ENCODE measurements around the gene SKAP2.

Gene SKAP2

DNA sequence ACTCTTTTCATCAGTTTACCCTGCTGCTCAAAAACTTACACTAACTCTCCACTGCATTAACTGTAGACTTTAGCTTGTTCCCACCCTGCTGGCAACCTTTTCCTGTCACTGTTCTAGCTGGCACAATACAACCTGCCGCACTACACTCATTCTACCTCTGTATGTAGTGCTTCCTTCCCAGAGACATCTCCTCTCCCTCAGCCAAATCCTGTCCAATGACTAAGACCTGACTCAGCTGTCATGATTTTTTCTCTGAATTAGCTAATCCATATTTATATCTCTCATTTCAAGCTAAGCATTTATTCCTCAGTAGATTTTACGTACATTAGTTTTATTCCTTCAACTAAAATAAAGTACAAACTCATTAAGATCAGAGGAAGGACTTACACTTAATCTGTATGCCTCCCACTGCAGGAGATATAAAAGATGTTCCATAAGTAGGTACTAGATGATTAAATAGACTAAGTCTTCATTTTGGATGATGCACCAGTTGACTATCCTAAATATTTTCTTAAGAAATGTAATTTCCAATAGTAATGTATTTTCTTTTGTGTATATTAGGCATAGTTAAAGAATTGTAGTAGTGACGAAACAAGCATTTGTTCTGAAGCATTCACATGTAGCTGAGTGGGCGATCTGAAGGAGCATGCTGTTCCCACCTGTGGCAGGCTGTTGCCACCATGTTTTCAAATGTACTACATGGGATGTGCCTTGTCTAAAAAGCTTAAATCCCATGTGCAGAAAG lies 189.1 kb downstream of the SKAP2 start:
- Histone ChIP-seq H3K9me3 (ENCODE audit: control insufficient read depth, low read length) (no peaks in the 10 kb centered on the region), H3K4me1 (ENCODE audit: control insufficient read depth, insufficient read depth, low read length) (peaks cover 8% of the 10 kb centered on the region), H3K4me3 (ENCODE audit: low read length) (no peak overlapping the region), H3K27me3 (replicated peaks; ENCODE audit: control insufficient read depth, insufficient read depth, low read length) (no peaks in the 10 kb centered on the region), H3K9ac (ENCODE audit: low read length) (no peak overlapping the region), H3K36me3 (ENCODE audit: control insufficient read depth, insufficient read depth, low read length, severe bottlenecking) (no peaks in the 10 kb centered on the region)
- DNase-seq (ENCODE audit: low read depth): no peak

DNA sequence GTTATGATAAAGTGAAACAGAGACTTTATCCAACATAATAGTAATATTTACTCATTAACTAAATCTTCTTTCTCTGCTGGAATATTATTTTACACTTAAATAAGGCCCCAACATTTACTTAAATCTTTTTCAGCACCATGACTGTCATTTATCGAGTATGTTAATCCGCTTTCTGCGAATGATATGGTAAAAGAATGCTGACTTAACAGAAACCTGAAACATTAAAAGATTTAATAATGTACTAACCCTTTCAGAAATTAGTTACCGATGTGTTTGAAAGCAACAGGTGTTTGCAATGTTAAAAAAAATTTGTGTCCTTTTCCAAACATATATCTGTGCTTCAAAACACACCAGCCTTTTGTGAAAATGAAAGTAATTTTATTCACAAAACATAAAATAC lies 190.5 kb downstream of the SKAP2 start:
- peaks cover 8% of the 10 kb centered on the region for H3K4me1 ChIP-seq (ENCODE audit: control insufficient read depth, insufficient read depth, low read length)
- no peaks in the 10 kb centered on the region for H3K9me3 ChIP-seq (ENCODE audit: control insufficient read depth, low read length)
- H3K27me3 ChIP-seq (replicated peaks; ENCODE audit: control insufficient read depth, insufficient read depth, low read length): no peaks in the 10 kb centered on the region
- H3K4me3 ChIP-seq (ENCODE audit: low read length): no peak overlapping the region
- no peak overlapping the region for H3K9ac ChIP-seq (ENCODE audit: low read length)
- DNase-seq (ENCODE audit: low read depth): no peak
- H3K36me3 ChIP-seq (ENCODE audit: control insufficient read depth, insufficient read depth, low read length, severe bottlenecking): no peaks in the 10 kb centered on the region

- Histone ChIP-seq H3K27me3 (replicated peaks; ENCODE audit: control insufficient read depth, insufficient read depth, low read length) (no peaks in the 10 kb centered on the region), H3K9ac (ENCODE audit: low read length) (no peak overlapping the region), H3K36me3 (ENCODE audit: control insufficient read depth, insufficient read depth, low read length, severe bottlenecking) (no peaks in the 10 kb centered on the region), H3K4me1 (ENCODE audit: control insufficient read depth, insufficient read depth, low read length) (peaks cover 8% of the 10 kb centered on the region), H3K4me3 (ENCODE audit: low read length) (no peak overlapping the region), H3K9me3 (ENCODE audit: control insufficient read depth, low read length) (no peaks in the 10 kb centered on the region)
- no peak for DNase-seq (ENCODE audit: low read depth)
Measured at GRCh38 chr7:26673271-26673670, 191.1 kb downstream of the SKAP2 start.

GRCh38 chr7:26670841-26671240 lies 193.5 kb downstream of the SKAP2 start:
- H3K9ac ChIP-seq (ENCODE audit: low read length): no peak overlapping the region
- H3K27me3 ChIP-seq (replicated peaks; ENCODE audit: control insufficient read depth, insufficient read depth, low read length): no peaks in the 10 kb centered on the region
- H3K36me3 ChIP-seq (ENCODE audit: control insufficient read depth, insufficient read depth, low read length, severe bottlenecking): no peaks in the 10 kb centered on the region
- no peak for DNase-seq (ENCODE audit: low read depth)
- peaks cover 17% of the 10 kb centered on the region for H3K4me1 ChIP-seq (ENCODE audit: control insufficient read depth, insufficient read depth, low read length)
- H3K4me3 ChIP-seq (ENCODE audit: low read length): no peak overlapping the region
- no peaks in the 10 kb centered on the region for H3K9me3 ChIP-seq (ENCODE audit: control insufficient read depth, low read length)

DNA sequence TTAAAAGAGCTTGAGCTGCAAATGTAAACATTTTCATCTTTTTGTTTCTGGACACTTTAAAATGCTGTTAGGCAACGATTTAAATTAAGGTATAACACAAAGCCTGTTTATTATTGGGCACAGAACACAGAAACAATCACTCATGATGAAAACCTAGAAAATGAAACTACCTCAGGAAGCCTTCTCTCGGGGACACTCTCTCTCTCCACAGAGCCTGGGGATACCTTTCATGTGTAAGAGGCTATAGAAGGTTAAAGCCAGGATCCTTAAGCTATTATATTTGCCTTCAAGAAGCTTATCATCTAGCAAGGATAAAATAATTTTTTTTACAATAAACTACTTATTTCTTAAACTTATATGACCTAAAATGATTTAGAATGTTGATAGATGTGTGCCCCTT lies 194.1 kb downstream of the SKAP2 start:
- Histone ChIP-seq H3K9ac (ENCODE audit: low read length) (no peak overlapping the region), H3K9me3 (ENCODE audit: control insufficient read depth, low read length) (no peaks in the 10 kb centered on the region), H3K4me1 (ENCODE audit: control insufficient read depth, insufficient read depth, low read length) (peaks cover 16% of the 10 kb centered on the region), H3K27me3 (replicated peaks; ENCODE audit: control insufficient read depth, insufficient read depth, low read length) (no peaks in the 10 kb centered on the region), H3K4me3 (ENCODE audit: low read length) (no peak overlapping the region), H3K36me3 (ENCODE audit: control insufficient read depth, insufficient read depth, low read length, severe bottlenecking) (no peaks in the 10 kb centered on the region)
- no peak for DNase-seq (ENCODE audit: low read depth)

DNA sequence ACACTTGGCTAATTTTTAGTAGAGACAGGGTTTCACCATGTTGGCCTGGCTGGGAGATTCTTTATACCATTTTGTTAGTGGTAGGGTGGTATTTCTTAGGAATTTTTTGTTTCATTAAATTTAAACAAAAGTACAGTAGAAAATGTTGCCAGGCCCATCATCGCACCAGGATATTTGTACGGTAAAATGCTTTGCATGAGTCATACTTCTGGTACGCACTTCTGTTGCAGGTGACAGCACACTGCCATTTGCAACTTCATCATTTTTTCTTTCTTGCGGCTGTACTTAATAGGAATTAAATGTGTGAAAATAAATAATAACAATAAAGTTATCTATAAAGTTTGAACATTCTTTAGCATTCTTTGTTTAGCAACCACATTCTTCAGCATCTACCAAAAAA lies 195.6 kb downstream of the SKAP2 start:
- Histone ChIP-seq H3K9ac (ENCODE audit: low read length) (no peak overlapping the region), H3K36me3 (ENCODE audit: control insufficient read depth, insufficient read depth, low read length, severe bottlenecking) (no peaks in the 10 kb centered on the region), H3K9me3 (ENCODE audit: control insufficient read depth, low read length) (no peaks in the 10 kb centered on the region), H3K4me3 (ENCODE audit: low read length) (no peak overlapping the region), H3K27me3 (replicated peaks; ENCODE audit: control insufficient read depth, insufficient read depth, low read length) (no peaks in the 10 kb centered on the region), H3K4me1 (ENCODE audit: control insufficient read depth, insufficient read depth, low read length) (peaks cover 27% of the 10 kb centered on the region)
- DNase-seq (ENCODE audit: low read depth): no peak

DNA sequence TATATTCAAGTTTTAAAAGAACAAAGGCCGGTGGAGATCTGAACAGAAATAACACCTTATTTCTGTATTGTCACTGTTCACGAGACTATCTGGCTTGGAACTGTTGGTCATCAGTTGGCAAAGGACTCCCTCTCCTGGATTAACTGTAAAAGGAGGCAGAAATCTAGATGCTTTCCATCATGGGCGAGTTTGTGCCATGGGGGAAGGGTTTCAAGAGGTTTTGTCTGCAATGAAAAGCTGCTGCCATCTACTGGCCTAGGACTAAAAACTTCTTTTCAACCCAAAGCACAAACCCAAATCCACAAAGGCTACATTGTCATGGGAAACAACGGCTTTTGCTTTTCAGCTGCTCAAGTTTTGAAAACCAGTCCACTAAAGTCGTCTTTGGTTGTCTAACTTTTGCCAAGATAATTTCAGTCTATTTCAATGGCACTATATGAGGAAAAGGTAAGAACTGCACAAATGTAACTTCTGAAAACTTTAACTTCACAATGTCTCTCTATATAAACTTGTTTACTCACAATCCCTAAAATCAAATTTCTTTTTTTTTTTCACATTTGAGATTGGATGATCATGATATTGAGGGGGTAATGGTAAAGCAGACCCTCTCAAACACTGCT lies 196.8 kb downstream of the SKAP2 start:
- Histone ChIP-seq H3K36me3 (ENCODE audit: control insufficient read depth, insufficient read depth, low read length, severe bottlenecking) (no peaks in the 10 kb centered on the region), H3K9ac (ENCODE audit: low read length) (peak overlapping the region; percentile 22), H3K4me1 (ENCODE audit: control insufficient read depth, insufficient read depth, low read length) (peaks cover 31% of the 10 kb centered on the region), H3K4me3 (ENCODE audit: low read length) (no peak overlapping the region), H3K9me3 (ENCODE audit: control insufficient read depth, low read length) (no peaks in the 10 kb centered on the region), H3K27me3 (replicated peaks; ENCODE audit: control insufficient read depth, insufficient read depth, low read length) (no peaks in the 10 kb centered on the region)
- peak; percentile 95 for DNase-seq (ENCODE audit: low read depth)

DNA sequence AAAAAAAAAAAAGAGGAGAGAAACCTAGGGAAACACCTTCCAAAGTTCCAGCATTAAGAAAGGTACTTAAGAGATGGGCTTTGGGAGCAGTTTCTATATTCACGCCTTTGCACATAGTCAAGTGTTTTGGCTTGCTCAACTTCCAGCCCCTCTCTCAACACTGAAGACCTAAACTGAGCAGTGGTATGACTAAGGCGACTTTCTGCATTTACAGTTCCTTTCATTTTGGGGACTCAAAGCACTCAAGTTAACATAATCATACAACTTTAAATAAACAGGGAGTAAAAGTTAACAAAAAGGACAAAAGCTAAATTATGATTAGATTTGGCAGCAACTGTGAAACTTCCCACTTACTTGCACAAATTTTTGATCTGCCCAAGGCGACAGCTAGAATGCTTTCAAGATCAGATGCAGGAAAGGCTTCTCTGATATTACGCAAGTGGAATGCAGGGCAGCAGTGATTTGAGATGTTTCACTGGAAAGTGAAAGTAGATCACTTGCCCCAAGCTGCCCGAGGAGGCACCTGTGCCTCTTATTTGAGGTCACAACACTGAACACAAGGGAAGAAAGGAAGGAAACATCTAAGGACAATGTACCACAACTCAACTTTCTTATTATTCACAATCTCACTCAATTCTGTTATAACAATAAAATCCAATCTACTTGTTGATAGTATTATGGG lies 199.5 kb downstream of the SKAP2 start:
- H3K9ac ChIP-seq (ENCODE audit: low read length): peak overlapping the region; percentile 18
- H3K36me3 ChIP-seq (ENCODE audit: control insufficient read depth, insufficient read depth, low read length, severe bottlenecking): no peaks in the 10 kb centered on the region
- peak; percentile 49 for DNase-seq (ENCODE audit: low read depth)
- H3K9me3 ChIP-seq (ENCODE audit: control insufficient read depth, low read length): no peaks in the 10 kb centered on the region
- H3K4me1 ChIP-seq (ENCODE audit: control insufficient read depth, insufficient read depth, low read length): peaks cover 35% of the 10 kb centered on the region
- H3K4me3 ChIP-seq (ENCODE audit: low read length): peak overlapping the region; percentile 23
- no peaks in the 10 kb centered on the region for H3K27me3 ChIP-seq (replicated peaks; ENCODE audit: control insufficient read depth, insufficient read depth, low read length)

DNA sequence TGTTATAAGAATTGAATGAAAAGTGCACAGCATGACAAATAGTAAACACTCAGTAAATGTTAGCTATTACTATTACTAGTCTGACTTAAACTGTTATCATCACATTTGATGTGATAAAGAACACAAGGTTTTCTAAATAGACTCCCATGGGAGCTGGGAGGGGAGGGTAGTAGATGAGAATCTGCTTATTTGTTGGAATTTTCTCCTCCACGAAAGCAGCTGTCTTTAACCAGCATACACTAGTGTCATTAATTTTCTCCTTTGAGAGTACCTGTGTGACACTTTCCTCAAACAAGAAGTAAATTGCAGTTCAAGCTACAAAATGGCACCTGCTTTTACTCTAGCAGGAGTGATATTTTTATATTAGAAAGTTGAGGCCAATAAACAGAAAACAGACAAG lies 200.1 kb downstream of the SKAP2 start:
- no peak for DNase-seq (ENCODE audit: low read depth)
- no peaks in the 10 kb centered on the region for H3K27me3 ChIP-seq (replicated peaks; ENCODE audit: control insufficient read depth, insufficient read depth, low read length)
- peaks cover 35% of the 10 kb centered on the region for H3K4me1 ChIP-seq (ENCODE audit: control insufficient read depth, insufficient read depth, low read length)
- H3K9ac ChIP-seq (ENCODE audit: low read length): peak overlapping the region; percentile 18
- no peaks in the 10 kb centered on the region for H3K9me3 ChIP-seq (ENCODE audit: control insufficient read depth, low read length)
- H3K36me3 ChIP-seq (ENCODE audit: control insufficient read depth, insufficient read depth, low read length, severe bottlenecking): no peaks in the 10 kb centered on the region
- H3K4me3 ChIP-seq (ENCODE audit: low read length): no peak overlapping the region

DNA sequence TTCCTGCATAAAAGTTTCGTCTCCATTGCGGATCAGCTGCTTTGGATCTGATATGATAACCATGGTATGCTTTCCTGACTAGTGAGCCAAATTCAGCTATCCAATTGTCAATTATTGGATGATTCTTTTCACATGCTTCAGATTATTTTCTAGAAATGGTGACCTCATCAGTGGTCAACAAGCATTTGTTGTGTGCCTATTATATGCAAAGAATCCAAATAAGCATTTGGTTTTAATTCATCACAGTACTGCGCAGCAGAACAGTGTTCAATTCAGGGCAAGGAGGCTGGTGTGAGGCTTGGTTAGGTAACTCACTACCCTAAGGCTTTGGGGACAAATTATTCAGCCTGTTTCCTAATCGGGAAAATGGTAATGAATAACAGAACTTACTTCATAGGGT lies 200.5 kb downstream of the SKAP2 start:
- no peak for DNase-seq (ENCODE audit: low read depth)

DNA sequence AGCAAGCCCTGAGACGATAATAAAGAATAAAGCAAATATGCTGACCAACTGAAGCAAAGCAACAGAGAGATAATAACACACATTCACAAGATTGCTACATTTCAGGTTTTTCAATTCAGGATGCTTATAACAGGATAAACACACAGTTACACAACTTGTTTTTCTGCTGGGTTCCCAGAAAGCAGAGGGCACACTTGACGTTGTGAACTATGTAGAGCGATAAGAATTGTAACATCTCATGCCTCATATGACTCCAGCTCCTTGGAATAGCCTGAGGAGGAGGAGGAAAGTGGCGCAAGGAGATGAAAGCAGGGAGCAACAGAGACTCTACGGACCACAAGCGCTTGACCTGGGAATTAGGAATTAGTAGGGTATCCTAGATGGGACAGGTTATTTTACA lies 201.7 kb downstream of the SKAP2 start:
- DNase-seq (ENCODE audit: low read depth): no peak
- Histone ChIP-seq H3K9ac (ENCODE audit: low read length) (no peak overlapping the region), H3K4me3 (ENCODE audit: low read length) (no peak overlapping the region), H3K9me3 (ENCODE audit: control insufficient read depth, low read length) (no peaks in the 10 kb centered on the region), H3K27me3 (replicated peaks; ENCODE audit: control insufficient read depth, insufficient read depth, low read length) (no peaks in the 10 kb centered on the region), H3K4me1 (ENCODE audit: control insufficient read depth, insufficient read depth, low read length) (peaks cover 35% of the 10 kb centered on the region), H3K36me3 (ENCODE audit: control insufficient read depth, insufficient read depth, low read length, severe bottlenecking) (no peaks in the 10 kb centered on the region)

More for the DNA sequence above, 200.5 kb downstream of the SKAP2 start:
- no peaks in the 10 kb centered on the region for H3K9me3 ChIP-seq (ENCODE audit: control insufficient read depth, low read length)
- no peaks in the 10 kb centered on the region for H3K27me3 ChIP-seq (replicated peaks; ENCODE audit: control insufficient read depth, insufficient read depth, low read length)
- no peak overlapping the region for H3K9ac ChIP-seq (ENCODE audit: low read length)
- no peak overlapping the region for H3K4me3 ChIP-seq (ENCODE audit: low read length)
- no peaks in the 10 kb centered on the region for H3K36me3 ChIP-seq (ENCODE audit: control insufficient read depth, insufficient read depth, low read length, severe bottlenecking)
- peaks cover 35% of the 10 kb centered on the region for H3K4me1 ChIP-seq (ENCODE audit: control insufficient read depth, insufficient read depth, low read length)
